Loucy (cell line): ENCODE results near the gene DMBX1.

Experiments used
- H2AFZ ChIP-seq: fragments of 200-600 bp; sonication (generic); 2 replicates; pipeline ENCODE4 v1.6.0; 2016; ENCODE audit warnings: antibody characterized with exemption, mild to moderate bottlenecking, low read length, moderate library complexity
- H3F3A ChIP-seq: fragments of 200-600 bp; 2 replicates; pipeline ENCODE4 v1.6.0; 2016; ENCODE audit warnings: antibody characterized with exemption, low read depth, mild to moderate bottlenecking
- H3K27me3 ChIP-seq: fragments of 200-600 bp; sonication (generic); 2 replicates; pipeline ENCODE4 v1.6.1; 2014; ENCODE audit warnings: low read length, mild to moderate bottlenecking; ENCODE audit not compliant: insufficient read depth, poor library complexity, severe bottlenecking
- H3K36me3 ChIP-seq: fragments of 200-600 bp; sonication (generic); 2 replicates; pipeline ENCODE4 v1.6.1; 2016; ENCODE audit warnings: low read length; ENCODE audit not compliant: insufficient read depth
- H3K4me1 ChIP-seq: fragments of 200-600 bp; sonication (generic); 2 replicates; pipeline ENCODE4 v1.5.1; 2014; ENCODE audit warnings: low read length, mild to moderate bottlenecking; ENCODE audit not compliant: insufficient read depth, poor library complexity, severe bottlenecking
- H3K4me2 ChIP-seq: fragments of 200-600 bp; sonication (generic); 2 replicates; pipeline ENCODE4 v1.6.0; 2014; ENCODE audit warnings: antibody characterized with exemption, low read length, low read depth, mild to moderate bottlenecking; ENCODE audit not compliant: poor library complexity, severe bottlenecking
- H3K4me3 ChIP-seq: fragments of 200-600 bp; sonication (generic); 2 replicates; pipeline ENCODE4 v1.5.1; 2014; ENCODE audit warnings: low read length, mild to moderate bottlenecking, mixed read lengths; ENCODE audit not compliant: poor library complexity, severe bottlenecking
- H3K79me2 ChIP-seq: fragments of 200-600 bp; sonication (generic); 2 replicates; pipeline ENCODE4 v1.6.1; 2014; ENCODE audit warnings: low read length; ENCODE audit not compliant: insufficient read depth
- H3K9ac ChIP-seq: fragments of 200-600 bp; sonication (generic); 2 replicates; pipeline ENCODE4 v1.6.0; 2014; ENCODE audit warnings: mild to moderate bottlenecking, low read depth, low read length, moderate library complexity; ENCODE audit not compliant: poor library complexity, severe bottlenecking
- H3K9me2 ChIP-seq: fragments of 200-600 bp; sonication (generic); replicated peaks from 2 replicates; pipeline ENCODE4 v1.6.1; 2016; ENCODE audit warnings: low read depth, low read length, mixed read lengths
- H3K9me3 ChIP-seq: fragments of 200-600 bp; sonication (generic); 2 replicates; pipeline ENCODE4 v1.6.1; 2014; ENCODE audit warnings: mild to moderate bottlenecking, antibody characterized with exemption, low read length, low read depth; ENCODE audit not compliant: insufficient read depth
- H4K20me1 ChIP-seq: fragments of 200-600 bp; sonication (generic); 2 replicates; pipeline ENCODE4 v1.6.0; 2014; ENCODE audit warnings: antibody characterized with exemption, low read length, mild to moderate bottlenecking; ENCODE audit not compliant: insufficient read depth, poor library complexity, severe bottlenecking
- CTCF ChIP-seq: fragments of 200-600 bp; sonication (generic); conservative IDR thresholded peaks from 2 replicates; pipeline ENCODE4 v1.5.1; 2014; ENCODE audit warnings: mild to moderate bottlenecking, antibody characterized with exemption, low read length
- EZH2phosphoT487 ChIP-seq: fragments of 200-600 bp; IDR thresholded peaks from 2 replicates; pipeline ENCODE4 v1.6.1; 2018; ENCODE audit warnings: antibody characterized with exemption, mild to moderate bottlenecking, moderate library complexity, borderline replicate concordance

The DMBX1 gene

DNA sequence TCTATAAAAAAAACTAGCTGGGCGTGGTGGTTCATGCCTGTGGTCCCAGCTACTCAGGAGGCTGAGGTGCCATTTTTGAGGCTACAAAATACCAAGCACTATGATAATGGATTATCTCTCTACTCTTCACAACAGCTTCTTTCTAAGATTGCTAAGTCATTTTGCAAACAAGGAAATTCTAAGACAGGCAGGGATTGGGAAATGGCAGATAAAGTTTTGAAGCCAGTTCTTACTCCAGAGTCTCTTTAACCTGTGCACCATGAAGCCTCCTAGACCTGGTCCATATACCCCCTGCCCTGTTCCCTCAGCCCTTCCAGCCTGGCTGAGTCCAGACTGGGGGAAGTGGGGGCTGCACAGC is 39.5 kb upstream of the DMBX1 start:
- Histone ChIP-seq H3K4me1 (no peaks in the 10 kb centered on the region), H3K36me3 (no peaks in the 10 kb centered on the region)

GRCh38 chr1:46451948-46452930 is 37.4 kb upstream of the DMBX1 start:
- TF ChIP-seq EZH2phosphoT487 (no peak), CTCF (no peak)
- no peaks in the 10 kb centered on the region for H3K36me3 ChIP-seq
- H2AFZ ChIP-seq, result peak overlapping the region; percentile 57; the same call in 1 of the 2 replicates
- H3K4me3 ChIP-seq, result no peak overlapping the region
- H3K9me3 ChIP-seq, result no peaks in the 10 kb centered on the region
- no peaks in the 10 kb centered on the region for H3K27me3 ChIP-seq
- H3K79me2 ChIP-seq, result no peaks in the 10 kb centered on the region
- H3K4me1 ChIP-seq, result no peaks in the 10 kb centered on the region
- no peak overlapping the region for H3K9ac ChIP-seq
- H3F3A ChIP-seq, result no peaks in the 10 kb centered on the region
- no peaks in the 10 kb centered on the region for H4K20me1 ChIP-seq
- no peak overlapping the region for H3K4me2 ChIP-seq
- no peaks in the 10 kb centered on the region for H3K9me2 ChIP-seq

More for the DNA sequence above, 39.5 kb upstream of the DMBX1 start:
- Histone ChIP-seq H3K27me3 (no peaks in the 10 kb centered on the region), H3K9me2 (no peaks in the 10 kb centered on the region), H3K79me2 (no peaks in the 10 kb centered on the region), H3K4me2 (no peak overlapping the region), H4K20me1 (no peaks in the 10 kb centered on the region), H3K4me3 (no peak overlapping the region), H3K9me3 (no peaks in the 10 kb centered on the region), H3F3A (no peaks in the 10 kb centered on the region), H3K9ac (no peak overlapping the region), H2AFZ (no peak overlapping the region)
- no peak for TF ChIP-seq CTCF
- TF ChIP-seq EZH2phosphoT487, result no peak

GRCh38 chr1:46452931-46453325 is 36.7 kb upstream of the DMBX1 start:
- Histone ChIP-seq H3K9ac (no peak overlapping the region), H3K79me2 (no peaks in the 10 kb centered on the region), H2AFZ (peak overlapping the region; percentile 57; the same call in 1 of the 2 replicates), H3K9me3 (no peaks in the 10 kb centered on the region), H3F3A (no peaks in the 10 kb centered on the region), H4K20me1 (no peaks in the 10 kb centered on the region), H3K4me3 (no peak overlapping the region), H3K9me2 (no peaks in the 10 kb centered on the region), H3K36me3 (no peaks in the 10 kb centered on the region), H3K4me1 (no peaks in the 10 kb centered on the region), H3K4me2 (no peak overlapping the region), H3K27me3 (no peaks in the 10 kb centered on the region)
- TF ChIP-seq EZH2phosphoT487, result no peak
- no peak for TF ChIP-seq CTCF
